ENCODE data around the gene GLI3.

The GLI3 gene

DNA sequence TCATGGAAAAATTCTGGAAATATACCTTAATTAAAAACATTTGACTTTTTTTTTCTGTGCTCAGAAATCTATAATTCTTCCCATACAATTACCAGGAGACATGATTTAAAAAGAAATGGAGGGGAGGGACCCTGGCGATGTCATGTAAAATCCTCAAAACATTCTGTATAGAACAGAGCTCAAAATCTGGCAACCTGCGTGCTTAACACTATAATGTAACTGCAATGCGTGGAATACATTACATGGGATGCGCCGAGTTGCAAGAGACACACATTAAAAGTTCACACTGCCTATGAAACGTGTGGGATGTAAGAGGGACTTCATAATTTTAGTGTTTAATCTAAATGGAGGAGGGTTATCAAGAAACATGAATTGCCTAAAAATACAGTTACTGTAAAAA lies 215.0 kb downstream of the GLI3 start:
- no peak for DNase-seq

DNA sequence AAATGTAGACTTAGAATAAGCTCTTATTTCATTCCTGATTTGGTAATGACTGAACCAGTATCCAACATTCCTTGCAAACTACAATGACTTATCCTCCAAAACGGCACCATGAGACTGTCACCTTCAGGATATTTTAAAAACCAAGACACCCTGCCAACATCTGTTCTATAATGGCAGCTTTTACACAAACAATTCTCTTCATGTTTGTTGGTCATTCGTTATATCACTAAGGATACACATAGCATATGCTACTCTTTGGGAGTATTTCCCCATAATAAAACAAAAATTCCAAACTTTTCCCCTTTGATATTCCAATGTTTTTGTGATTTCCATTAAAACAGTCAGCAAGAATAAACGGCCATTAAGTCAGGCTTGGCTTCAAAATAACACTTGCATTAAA lies 215.4 kb downstream of the GLI3 start:
- no peak for DNase-seq

DNA sequence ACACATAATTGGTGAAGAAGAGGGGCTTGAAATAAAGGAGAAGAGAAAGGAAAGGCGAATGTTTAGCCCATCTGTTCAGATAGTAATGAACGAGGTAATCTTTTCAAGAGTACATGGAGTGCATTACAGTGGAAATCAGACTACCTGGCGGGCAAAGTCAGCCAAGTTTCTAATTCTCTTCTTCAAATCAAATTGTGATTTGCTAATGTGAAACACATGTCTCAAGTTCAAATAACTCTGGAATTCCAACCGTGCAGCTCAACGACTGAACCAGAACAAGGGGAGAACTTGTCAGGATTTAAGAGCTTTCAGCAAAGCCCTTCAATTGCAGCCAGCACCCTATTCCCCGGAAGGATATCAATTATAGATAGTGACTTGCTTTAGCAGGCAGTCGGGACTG lies 216.9 kb downstream of the GLI3 start:
- DNase-seq = no peak

DNA sequence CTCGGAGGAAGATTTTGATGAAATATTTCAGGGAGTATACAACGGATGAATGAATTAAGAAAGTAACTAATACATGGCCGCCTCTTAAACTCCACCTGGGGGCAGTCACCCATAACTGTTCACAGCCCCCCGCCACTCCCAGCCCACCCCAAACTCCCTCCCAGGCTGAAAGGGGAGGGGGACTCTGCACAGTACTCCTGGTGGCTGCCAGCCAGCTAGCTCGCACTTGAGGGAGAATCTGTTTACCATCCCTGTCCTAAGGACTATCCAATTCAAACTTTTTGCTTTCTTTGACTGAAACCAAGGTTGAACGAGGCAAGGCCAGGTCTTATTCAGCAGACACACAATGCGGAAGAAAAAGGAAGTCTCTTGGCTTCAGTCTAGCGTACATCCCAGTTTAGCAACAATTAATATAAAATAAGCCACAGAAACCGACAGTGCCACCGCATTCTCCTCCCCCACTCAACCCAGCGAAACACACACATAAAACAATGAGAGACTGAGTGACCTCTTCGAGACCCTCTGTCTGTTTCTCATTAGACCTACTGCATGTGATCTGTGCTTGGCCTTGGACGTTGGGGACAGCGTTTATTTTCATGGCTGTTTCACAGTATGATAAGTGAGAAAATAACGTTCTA lies 219.5 kb downstream of the GLI3 start:
- no peak for DNase-seq

DNA sequence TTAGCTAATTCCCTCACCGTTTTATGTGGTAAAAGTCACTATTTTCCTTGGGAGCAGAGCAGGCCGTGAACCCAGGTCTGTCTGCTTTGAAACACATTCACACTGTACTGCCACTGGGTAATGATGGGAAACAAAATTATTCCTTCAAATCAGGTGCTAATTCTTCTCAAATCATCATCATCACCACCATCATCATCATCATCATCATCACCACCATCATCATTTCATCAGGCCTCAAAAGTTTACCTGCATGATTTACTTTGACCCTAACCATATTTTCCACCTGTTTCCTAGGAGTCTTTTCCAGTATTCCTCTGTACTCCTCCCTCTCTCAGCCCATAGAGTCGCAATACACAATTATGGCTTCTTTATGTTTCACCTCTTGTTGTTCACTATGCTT lies 220.5 kb downstream of the GLI3 start:
- DNase-seq = no peak

DNA sequence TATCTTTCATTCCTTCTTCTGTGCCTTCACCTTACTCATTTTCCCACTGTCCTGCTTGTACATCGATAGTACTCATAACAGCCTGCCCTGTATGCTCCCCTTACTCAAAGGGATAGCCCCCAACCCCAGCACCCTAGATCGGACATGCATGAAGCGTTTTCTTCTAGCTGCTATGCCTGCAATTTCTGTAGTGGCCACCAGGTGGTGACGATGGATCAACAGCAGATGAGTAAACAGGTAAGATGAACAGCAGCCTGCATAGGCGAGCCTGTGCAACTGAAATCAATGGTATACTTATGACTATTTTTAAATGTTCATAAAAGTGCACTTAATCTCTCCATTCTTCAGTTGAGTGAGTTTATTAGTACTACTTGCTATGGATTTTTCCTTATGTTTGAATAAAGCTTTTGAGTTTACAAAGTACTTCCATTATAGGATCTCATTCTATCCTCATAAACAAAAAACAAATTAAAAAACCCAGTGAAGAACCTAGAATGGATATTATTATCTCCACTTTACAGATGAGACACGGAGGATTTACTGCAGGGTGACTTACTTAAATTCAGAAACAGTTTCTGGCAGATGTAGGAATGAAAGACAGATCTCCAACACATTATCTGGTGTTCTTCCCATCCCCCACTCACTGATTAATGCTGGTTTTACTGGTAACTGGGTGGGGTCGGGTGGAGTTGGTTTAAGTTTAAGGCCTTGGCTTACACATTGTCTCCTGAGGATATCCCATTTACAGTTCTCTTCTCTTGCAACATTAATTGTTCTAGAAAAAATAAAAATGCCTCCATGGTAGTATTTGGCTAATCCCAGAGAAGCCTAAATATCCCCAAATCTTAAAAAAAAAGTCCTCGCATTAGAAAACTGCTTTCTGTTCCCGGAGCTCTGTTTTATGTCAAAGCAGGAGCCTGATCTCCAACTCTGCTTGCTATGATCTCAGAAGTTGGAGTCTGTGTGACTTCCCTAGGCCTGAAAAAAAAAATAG lies 222.1 kb downstream of the GLI3 start:
- no peak for DNase-seq

DNA sequence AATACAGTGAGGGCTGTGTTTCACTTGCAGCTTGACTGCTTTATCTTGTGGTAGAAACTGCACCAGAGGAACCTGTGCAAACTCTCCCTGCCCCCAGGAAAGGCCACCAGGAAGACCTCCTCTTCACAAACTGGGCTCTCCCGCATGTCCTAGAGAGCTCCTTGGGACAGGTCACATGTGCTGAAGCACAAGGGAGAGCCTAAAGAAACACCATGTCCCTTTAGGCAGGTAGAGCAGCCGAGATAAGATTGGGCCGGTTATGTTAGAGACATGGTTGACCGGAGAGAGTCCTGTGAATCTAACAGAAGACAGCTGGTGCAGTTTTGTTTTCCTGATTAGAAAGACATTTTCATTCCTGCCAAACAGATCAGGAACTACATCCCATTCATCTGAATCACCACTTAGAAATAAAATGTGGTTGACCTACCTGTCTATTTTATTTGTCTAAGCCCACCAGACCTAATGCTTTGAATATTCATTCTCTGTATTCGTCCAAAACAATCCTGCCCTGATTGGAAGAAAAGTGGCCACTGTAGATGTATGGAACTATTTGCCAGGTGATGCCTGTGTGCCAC lies 224.1 kb downstream of the GLI3 start:
- DNase-seq = no peak

DNA sequence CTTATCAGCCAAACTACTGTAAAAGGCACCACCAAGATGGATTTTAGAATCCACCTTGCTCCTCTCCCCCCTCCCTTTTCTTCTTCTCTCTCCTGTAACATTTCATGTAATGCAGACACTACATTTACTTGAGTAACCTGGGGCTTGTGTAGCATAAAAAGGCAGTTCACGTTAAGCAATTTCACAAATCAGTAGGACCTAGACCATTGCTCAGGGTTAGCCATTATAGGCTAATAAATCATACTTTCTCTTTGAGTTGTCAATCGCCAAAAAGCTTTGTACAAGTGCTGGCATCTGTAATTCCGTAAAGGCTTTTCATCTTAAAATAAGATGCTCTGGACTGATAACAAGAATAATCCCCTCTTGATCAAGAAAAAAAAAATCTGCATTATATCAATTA lies 224.7 kb downstream of the GLI3 start:
- DNase-seq = no peak

DNA sequence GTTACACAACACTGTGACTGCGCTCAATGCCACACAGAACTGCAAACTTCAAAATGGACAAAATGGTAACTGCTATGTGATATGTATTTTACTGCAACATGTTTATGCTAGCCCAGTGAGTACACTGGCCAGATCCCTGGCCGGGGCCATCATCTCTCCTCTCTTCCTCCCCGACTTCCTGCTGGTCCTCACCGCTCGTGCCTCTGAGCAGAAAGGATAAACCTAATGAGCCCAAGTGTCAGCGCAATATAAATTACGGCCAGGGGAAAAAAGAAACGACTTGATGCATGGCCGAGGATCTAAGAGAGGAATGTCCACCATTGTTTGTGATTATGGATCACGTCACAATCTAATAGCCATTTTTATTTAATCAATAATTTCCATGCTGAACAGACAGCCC lies 225.2 kb downstream of the GLI3 start:
- no peak for DNase-seq

DNA sequence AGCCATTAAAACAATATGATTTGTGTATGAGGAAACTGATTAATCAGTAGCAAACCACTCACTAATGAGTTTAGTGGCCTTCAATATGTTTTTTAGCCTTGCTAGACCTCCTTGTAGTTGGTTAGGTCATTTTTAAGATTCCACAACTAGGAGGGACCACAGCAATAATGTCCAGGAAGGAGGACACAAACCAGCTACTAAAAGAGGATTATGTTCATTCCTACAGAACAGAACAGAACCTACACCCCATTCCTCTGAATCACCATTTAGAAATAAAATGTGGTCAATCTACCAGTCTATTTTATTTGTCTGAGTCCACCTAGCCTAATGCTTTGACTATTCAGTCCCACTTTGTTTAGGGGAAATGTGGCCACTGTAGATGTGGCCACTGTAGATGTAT lies 226.3 kb downstream of the GLI3 start:
- no peak for DNase-seq

DNA sequence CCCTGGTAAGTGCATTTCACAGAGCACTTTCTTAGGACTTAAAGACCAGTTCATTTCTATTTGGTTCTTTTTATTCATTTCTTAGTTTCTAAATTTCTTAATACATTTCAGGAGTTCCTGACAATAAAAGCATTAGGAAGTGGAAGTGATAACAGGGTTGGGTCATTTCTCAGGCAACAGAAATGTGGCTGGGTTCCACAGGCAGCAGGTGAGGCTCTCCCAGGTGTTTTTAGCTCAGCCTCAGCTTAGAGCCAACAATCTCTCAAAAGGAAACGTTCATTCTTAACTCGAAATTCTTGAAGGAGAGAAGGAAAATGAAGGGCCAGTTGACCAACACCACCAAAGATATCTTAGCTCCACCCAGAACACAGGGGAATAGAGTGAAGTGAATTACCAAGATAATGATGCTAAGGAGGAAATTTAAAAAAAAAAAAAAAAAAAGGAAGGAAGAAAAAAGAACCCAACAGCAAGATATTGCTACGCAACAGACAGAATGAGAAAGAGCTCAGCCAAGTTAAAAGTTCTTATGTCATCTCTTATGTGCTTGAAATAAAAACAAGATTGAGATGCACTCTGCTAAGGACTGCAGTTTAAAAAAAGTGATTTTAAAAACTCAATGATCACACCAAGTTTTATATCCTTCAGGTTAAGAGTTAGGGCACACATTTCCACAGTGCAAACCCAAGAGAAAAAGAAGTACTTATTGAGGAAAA lies 230.1 kb downstream of the GLI3 start:
- DNase-seq = no peak

DNA sequence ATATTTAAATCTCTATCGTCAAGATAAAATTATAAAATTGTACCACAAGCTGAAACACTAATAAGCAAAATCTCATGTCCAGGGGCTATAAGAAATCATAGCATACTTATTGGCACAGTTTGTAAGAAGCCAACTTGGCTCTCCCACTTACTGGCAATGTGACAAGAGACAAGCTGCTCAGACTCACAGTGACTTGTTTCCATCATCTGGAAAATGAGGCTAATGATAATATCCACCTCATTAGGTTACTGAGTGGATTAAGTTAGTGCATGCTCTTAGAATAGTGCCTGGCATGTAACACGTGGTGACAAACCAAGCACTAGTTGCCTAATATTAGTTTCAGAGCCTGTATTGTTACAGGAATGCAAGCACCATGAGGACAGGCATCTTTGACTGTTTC lies 234.4 kb downstream of the GLI3 start:
- no peak for DNase-seq

DNA sequence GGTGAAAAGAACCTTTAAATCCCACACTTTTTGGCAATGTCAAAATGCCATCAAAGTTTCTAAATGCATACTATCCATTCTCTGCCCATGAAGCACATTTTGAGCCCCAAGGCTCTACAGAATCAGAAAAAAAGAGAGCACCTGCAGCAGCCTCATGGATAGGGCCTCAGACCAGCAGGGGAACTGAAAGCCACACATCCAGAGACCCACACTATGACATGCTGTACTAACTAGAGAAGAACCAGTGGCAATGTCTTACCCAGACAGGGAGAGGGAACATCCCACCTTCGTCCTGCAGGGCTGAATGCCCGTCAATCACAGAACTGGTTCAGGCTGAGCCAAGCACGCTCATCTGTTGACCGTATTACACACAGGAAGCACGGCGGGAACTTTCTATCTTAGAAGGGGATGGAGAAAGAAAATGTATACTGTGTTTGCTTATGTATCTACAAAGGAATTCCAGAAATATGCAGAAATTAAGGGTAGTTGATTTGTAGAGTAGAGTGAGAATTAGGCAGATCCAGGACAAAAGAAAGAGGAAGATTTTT lies 237.2 kb downstream of the GLI3 start:
- DNase-seq = no peak

DNA sequence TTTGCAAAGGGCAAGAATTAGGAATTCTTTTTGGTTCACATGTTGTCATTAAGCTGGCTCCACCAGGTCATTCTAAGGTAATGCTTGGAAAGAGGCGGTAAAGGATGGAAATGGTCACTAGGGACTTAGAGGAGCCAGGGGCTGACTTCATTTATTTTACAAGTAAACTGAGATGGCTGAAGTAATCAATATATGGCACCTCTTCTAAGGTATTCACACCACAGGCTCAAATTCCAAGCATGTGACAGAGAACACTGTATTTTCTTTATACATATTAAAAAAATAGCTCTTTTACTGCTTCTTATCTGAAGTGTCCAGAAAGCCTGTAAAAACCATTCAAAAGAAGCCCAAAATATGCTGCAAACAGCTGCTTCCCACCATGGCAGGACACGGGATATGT lies 239.0 kb downstream of the GLI3 start:
- DNase-seq = no peak

DNA sequence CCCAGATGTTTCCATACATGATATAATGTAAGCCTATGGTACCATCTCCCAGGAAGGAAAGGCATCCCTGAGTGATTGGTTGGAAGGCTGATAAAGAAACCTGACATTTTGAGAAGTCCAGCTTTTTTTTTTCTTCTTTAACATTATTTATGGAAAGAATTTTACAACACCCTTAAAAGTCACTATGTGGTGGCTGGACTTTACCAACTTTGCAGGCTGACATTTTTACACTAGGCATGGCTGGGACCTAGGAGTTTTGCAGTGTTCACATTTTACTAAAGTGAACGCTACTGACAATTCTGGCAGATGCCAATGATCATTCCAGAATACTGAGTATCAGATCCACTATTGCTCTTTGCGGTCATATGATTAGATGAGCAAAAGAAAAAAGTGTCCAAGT lies 239.9 kb downstream of the GLI3 start:
- DNase-seq = no peak

DNA sequence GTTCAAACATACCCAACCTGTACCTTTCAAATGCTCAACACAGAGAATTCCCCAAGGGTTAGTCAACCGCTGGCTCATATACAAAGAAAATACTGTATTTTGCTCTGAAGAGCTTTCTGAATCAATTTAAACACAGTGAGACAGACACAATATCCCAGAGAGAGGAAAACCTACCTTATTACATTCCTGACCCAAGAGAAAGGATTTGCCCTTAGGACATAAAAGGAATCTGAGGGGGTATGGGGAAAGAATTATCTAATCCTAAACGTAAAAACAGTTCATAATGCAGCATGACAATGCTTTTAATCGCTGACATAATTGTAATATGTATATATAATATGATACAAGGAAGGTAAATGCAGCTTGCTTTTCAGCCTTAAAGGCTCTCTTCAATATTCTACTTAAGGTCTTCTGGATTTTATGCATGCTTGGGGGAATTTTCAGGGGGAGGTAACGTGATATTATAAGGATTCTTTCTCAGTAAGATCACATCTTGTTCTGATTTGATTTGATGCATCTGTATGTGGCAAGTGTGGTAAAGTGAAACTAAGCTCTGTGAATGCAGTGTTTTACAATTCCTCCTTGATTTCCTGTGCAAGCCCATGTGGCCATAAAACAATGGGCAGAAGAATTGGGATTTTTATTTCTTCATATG lies 240.5 kb downstream of the GLI3 start:
- DNase-seq = no peak

DNA sequence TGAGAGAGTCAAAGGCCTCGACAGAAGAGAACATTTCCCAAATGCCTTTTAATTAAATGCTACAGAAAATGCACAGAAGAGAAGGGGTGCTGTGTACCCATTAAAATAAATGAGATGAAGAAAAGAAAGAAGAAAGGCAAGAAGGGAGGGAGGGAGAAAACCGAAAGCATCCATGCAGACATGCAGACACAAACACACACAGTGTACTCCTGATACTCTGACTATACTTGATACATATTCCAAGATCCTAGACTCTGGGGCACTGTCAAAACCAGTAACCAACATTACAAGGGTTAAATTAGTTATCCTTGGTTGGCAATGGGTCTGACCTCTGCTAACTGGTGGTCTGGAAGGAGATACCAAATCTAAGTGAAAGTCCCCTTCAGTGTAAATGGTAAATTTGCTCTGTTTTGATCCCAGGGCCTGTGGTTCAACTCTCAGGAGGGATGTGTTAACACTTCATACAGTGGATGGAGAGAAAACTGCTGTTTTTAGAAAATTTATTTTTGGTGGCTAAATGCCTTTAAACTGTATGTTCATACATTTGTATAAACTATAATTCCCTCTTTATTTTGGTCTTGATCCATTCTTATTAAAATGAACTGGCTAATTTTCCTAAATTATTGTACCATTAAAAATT lies 241.3 kb downstream of the GLI3 start:
- DNase-seq = no peak

DNA sequence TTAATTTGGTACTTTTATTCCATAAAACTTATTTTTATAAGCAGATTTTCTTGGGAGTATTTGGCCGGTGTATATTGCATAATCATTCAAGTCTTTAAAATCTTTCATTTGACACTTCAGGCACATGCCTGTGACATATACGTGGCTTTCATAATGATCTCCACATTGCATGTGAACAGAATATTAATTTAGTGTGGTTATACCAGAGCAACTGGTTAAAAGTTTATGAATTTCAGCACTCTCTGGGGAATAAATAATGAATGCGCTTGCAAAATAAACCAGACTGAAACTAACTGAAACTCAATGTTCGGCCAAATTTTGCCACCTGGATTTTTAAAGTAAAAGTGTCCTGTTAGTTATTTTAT lies 242.3 kb downstream of the GLI3 start:
- no peak for DNase-seq

DNA sequence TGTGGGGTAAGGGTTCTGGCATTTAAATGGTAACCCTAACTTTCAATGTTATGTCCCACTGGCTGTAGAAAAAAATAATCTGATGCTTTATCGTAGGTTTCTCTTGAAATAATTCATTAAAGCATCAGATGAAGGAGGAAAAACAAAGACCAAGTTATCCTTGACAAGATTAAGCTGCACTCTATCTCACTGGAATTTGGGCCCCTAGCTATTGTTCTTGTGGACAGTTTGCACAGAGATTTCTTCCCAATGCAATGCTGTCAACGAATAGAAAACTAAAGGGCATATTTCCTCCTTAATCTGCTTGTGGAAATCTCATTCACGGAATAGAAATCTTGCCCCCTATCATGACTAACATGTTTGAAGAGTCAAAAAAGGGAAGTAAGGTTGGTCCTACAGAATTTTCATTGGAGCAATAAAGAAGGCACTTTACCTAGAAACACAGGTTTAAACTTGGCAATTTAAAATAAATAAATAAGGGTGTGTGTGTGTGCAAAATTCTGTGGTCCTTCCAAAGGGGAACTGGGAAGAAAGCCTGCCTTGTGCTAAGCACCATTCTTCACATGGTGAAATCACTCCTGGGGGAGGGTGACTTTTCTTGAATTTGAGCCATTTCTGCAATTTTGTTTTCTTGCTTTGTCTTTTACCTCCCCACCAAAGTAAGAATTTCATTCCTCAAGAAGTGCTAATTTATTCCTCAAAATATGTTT lies 242.8 kb downstream of the GLI3 start:
- DNase-seq = no peak

DNA sequence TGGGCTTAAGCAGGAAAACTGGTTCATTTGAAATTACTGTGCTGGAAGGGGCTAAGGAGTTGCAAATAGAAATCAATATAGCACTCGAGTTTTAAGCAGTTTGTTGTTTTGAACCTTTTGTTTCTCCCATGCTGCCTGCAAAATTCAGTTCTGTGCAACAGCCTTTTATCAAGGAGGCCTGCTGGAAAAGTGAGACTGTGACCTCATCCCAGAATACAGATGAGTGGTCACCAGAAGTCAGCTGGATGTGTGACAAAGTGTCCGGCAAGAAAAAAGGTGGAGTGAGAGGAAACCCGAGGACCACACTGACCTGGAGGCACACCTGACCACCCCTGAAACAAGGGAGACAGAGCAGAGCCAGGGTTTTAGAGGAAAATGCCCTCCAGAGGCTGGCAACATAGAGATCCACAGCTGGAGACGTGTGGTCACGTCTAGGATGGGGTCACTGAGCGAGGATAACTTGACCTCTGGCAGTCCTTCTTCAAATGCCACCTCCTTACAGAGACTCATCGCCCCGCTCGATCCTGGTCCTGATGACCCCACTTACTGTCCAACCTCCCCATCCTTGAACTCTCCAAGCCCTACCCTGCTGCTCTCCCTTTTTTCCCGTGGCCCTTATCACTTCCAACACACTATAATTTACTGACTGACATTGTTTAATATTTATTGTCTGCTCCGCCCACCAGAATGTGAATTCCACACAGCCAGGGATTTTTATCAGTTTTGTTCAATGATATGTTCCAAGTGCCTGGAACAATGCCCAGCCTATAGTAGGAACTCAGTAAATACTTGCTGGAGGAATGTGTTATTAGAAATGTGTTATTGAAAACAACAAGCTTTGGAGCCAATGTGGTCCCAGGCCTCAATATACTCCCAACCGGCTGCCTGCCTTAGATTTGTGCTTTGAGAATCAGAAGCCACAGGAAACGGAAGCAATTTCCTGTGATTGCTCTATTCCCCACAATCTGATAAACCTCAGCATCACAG lies 243.8 kb downstream of the GLI3 start:
- no peak for DNase-seq
